HuH-7.5 (cell line): Measurements from ENCODE around the gene TOLLIP.

Experiments
- DNase-seq: peaks from one replicate; pipeline ENCODE4 v3.0.0; 2011; ENCODE audit warnings: low spot score

Gene TOLLIP

DNA sequence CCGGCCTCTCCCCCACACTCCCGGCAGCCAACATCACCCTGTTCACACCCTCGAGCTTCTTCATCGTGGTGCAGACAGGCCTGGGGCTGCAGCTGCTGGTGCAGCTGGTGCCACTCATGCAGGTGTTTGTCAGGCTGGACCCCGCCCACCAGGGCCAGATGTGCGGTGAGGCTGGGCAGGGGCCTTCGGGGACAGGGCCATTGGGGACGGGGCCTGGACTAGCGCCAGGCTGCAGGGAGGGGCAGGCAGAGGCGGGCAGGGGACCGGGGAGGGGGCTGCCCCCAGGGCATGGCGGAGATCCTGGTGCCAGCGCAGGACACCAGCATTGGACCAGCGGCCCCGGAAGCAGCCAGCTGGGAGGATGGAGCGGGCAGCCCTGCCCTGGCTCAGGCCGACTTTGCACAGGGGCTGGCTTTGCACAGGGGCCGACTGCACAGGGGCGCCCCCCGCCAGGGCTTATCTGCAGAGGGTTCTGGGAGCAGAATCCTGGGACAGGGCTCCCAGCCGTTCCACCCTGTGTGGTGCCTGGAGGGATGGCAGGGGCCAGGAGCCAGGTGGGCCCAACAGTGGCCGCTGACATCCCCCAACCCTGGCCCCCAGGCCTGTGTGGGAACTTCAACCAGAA lies 77.9 kb downstream of the TOLLIP start:
- peak; percentile 20 for DNase-seq

- DNase-seq = peak; percentile 48
Observed at GRCh38 chr11:1230456-1231395, 78.7 kb downstream of the TOLLIP start.

DNA sequence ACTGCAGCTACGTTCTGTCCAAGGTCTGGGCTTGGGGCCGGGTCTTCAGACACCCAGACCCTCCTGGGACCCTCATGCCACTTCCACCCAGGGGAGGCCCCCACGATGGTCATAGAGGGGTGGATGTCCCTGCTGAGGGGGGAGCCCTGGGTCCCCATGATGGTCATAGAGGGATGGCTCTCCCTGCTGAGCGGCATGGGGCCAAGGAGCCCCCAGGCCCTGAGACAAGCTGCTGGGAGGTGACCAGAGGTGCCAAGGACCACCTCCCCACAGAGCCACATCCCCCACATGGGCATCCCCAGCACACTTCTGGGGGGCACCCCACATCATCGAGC lies 79.3 kb downstream of the TOLLIP start:
- DNase-seq = peak; percentile 4

GRCh38 chr11:1229471-1230120 lies 79.8 kb downstream of the TOLLIP start:
- peak; percentile 2 for DNase-seq

DNA sequence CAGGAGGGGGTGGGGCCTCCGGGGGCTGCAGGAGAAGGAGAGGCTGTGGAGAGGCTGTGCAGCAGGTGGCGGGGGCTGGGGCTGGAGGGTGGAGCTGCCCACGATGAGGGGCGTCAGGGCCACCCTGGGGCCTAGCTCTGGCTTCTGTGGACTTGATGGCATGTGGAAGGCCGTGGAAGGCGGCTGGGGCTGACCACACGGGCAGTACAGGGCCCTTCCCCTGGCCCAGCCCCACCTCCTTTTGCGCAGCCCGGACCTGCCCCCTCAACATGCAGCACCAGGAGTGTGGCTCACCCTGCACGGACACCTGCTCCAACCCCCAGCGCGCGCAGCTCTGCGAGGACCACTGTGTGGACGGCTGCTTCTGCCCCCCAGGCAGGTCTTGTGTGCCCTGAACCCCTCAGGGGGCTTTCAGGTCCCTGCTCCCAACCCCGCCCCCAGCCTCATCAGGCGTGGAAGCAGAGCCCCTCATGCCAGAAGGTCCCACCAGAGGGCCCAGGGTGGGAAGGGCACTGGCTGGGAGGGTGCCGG lies 80.4 kb downstream of the TOLLIP start:
- peak; percentile 13 for DNase-seq

- peak; percentile 14 for DNase-seq
Observed at GRCh38 chr11:1228101-1228821, 81.2 kb downstream of the TOLLIP start.

DNA sequence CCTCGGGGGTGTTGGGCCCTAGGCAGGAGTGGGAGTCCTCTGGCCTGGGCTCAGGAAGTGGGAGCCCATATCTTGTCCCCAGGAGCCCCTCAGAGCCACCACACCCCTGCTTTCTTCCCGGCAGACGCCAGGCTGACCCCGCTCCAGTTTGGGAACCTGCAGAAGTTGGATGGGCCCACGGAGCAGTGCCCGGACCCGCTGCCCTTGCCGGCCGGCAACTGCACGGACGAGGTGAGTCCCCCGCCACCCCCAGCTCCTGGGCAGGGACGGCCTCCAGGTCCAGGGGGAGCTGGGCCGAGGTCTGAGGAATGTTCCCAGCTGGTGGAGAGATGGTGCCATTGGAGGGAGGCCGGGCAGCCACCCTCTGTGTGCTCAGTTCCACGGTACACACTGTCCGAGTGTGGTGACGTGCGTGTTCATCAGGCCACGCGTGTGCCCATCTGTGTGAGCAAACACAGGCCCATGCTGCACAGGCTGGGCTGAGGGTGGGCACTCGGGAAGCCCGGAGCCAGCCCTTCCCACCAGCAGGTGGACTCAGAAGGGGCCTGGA lies 81.8 kb downstream of the TOLLIP start:
- peak; percentile 7 for DNase-seq

GRCh38 chr11:1226986-1227550 lies 82.4 kb downstream of the TOLLIP start:
- peak; percentile 81 for DNase-seq

GRCh38 chr11:1226226-1226985 lies 83.0 kb downstream of the TOLLIP start:
- peak; percentile 15 for DNase-seq

DNA sequence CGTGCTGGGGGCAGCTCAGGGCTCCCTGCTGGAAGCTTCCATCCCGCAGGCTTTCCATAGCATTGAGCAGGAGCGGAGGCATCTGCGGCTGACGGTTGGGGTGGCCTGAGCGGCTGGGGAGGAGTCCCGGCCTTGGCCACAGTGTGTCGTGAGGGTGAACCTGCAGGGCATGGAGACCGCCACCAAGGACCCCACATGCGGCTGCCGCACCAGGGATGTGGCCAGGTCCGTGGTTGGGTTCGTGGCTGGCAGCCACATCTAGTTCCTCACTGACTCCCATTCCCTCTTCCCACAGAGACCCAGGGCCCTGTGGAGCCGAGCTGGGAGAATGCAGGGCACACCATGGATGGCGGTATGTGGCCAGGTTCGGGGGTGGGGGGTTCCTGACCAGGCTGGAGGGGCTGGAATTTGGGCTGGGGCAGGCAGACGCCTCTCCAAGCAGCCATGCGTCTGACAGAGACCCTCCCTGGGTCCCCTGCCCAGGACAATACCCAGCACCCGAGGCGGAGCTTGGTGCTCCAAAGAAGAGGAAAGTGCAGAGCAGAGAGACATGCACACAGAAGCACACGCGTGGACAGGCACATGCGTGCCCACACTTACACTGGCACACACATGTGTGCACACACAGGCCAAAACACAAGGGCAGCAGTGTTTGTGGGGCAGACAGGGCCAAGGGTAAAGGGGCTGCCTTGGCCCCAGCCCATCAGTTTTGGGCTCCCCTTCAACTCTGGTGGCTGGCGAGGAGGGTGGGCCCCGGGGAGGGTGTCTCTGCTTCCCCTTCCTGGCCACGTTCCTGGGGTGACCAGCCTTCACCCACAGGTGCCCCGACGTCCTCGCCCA lies 83.8 kb downstream of the TOLLIP start:
- peak; percentile 12 for DNase-seq

GRCh38 chr11:1224491-1225385 lies 84.7 kb downstream of the TOLLIP start:
- DNase-seq = peak; percentile 23
